Measurements from ENCODE around the gene TPM3. TPM values are rescaled to one million over a fixed set of nuclear protein-coding genes. Genes with fewer than 3 reads are reported as not detected.
A peak's percentile ranks its signal among the peaks of the same experiment; 100 is the strongest.

Gene TPM3
- total RNA-seq, 1 donor from 2014 or later: 364 TPM

DNA sequence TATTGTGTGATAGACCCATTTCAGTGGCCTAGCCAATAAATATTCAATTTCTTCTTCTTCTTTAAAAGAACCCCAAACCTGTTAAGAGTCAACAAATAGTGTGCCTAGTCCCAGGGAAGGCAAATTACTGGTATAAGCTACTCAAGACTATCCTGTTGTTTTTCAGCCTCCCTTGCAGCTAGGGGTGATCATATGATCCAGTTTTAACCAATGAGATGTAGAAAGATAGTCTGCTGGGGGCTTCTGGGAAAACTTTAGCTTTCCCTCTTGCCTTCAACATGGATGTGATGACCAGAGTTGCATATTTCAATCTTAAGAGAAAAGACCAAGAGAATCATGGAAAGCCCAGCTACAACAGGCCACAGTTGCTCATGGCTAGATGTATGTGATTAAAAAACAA, 32.3 kb downstream of the TPM3 start:
- H3K9me3 Mint-ChIP-seq: peaks cover 4% of the 10 kb centered on the region
- no peaks in the 10 kb centered on the region for H3K27me3 Mint-ChIP-seq (ENCODE audit: low read depth)
- TF ChIP-seq, protein P1, sequence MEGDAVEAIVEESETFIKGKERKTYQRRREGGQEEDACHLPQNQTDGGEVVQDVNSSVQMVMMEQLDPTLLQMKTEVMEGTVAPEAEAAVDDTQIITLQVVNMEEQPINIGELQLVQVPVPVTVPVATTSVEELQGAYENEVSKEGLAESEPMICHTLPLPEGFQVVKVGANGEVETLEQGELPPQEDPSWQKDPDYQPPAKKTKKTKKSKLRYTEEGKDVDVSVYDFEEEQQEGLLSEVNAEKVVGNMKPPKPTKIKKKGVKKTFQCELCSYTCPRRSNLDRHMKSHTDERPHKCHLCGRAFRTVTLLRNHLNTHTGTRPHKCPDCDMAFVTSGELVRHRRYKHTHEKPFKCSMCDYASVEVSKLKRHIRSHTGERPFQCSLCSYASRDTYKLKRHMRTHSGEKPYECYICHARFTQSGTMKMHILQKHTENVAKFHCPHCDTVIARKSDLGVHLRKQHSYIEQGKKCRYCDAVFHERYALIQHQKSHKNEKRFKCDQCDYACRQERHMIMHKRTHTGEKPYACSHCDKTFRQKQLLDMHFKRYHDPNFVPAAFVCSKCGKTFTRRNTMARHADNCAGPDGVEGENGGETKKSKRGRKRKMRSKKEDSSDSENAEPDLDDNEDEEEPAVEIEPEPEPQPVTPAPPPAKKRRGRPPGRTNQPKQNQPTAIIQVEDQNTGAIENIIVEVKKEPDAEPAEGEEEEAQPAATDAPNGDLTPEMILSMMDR (conservative IDR thresholded peaks at IDR 0.05): no peak
- peaks cover 32% of the 10 kb centered on the region for H3K4me1 Mint-ChIP-seq
- H3K27ac Mint-ChIP-seq (ENCODE audit: unreplicated experiment): no peak overlapping the region
- no peak overlapping the region for H3K4me3 Mint-ChIP-seq
- no peak for DNase-seq (ENCODE audit: low read depth, low spot score)
- peaks cover 49% of the 10 kb centered on the region for H3K36me3 Mint-ChIP-seq (ENCODE audit: low read depth)

DNA sequence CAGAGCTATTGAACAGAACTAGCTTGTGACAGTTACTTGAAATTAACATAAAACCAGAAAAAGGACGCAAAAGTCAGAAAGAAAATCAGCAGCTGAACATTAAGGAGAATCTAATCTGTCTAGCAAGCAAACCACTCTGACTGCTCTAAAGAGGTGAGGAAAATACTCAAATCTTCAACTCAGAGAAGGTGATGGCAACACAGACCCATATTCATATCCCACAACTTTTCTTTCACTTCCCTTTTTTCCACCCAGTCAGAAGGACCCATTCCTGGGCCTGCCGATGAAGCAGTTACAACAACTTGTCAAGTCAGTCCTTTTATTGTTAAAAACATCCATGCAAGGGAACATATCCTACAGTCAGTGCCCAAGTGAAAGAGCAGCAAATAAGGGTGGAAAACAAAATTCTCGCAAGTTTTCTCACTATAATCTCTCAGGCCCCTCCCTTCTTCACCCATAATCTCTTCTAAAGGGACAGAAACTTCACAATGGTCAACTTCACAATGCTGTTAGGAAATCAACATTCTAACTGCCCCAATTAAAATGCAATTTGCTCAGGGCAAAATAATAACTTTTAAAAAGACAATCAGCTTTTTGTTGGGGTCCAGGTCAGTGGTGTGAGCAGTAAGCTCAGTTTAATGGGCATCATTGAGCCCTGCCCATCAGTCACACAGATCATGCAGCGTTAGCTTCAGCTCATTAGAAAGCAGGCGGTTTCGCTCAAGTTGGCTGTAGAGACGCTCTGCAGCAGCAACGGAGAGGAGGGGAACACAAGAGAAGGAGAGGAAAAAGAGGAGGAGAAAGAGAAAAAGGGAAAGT, 33.4 kb downstream of the TPM3 start:
- H3K9me3 Mint-ChIP-seq: peaks cover 4% of the 10 kb centered on the region
- H3K27ac Mint-ChIP-seq (ENCODE audit: unreplicated experiment): peak overlapping the region; percentile 72
- H3K4me3 Mint-ChIP-seq: peak overlapping the region; percentile 31
- no peak for DNase-seq (ENCODE audit: low read depth, low spot score)
- H3K4me1 Mint-ChIP-seq: peaks cover 32% of the 10 kb centered on the region
- H3K27me3 Mint-ChIP-seq (ENCODE audit: low read depth): no peaks in the 10 kb centered on the region
- TF ChIP-seq, protein P1 (conservative IDR thresholded peaks at IDR 0.05): no peak
- H3K36me3 Mint-ChIP-seq (ENCODE audit: low read depth): peaks cover 43% of the 10 kb centered on the region

DNA sequence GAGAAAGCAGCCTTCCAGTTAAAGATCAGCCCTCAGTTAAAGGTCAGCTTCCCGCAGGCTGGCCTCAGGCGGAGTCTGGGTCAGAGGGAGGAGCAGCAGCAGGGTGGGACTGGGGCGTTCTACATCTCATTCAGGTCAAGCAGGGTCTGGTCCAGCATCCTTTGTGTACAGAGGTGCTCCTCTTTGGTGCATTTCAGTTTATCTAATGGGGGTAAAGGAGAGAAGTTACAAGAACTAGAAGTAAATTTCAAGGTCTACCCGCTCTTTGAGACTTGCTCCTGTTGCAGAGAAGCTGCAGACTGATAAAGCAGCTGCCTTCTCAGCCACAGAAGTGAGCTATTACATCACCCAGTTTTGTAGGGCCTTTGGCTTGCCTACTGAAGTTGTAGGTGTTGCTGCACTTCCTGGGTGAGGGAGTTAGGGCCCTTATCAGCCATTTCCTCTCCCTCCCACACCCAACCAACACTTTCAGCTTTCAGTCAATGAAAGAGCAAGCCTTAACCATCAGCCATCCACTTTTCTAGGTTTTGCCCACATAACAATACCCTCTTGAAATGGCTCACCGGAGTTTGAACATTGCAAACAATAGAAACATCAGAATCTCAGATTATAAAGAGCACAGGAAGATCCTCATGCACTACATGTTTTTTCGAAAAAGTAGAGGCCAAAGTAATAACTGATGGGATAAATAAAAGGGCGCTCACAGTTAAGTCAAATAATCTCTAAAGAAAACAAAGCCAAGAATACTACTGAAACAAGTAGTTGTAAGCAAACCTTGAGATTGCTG, 34.2 kb downstream of the TPM3 start:
- Mint-ChIP-seq H3K36me3 (ENCODE audit: low read depth) (peaks cover 35% of the 10 kb centered on the region), H3K4me3 (peak overlapping the region; percentile 31)
- peak; percentile 18 for DNase-seq (ENCODE audit: low read depth, low spot score)

DNA sequence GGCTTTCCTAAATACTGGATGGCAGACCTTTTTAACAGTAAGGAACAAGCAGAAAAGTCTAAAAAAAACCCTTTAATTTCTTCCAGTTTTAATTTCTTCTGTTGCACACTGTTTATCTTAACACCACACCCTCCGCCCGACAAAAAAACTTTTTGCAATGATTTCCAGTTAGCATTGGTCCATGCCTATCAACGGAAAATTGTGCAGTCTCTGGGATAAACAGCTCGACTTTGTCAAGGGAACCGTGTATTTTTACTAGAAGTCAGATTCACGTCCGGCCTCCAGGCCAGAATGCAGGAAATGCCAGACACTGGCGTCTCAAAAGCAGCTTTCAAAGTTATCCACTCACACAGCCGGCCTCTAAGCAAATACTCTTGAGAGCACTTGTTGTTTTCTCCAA, 36.6 kb downstream of the TPM3 start:
- TF ChIP-seq, protein P1 (conservative IDR thresholded peaks at IDR 0.05): no peak
- H3K4me1 Mint-ChIP-seq: peaks cover 32% of the 10 kb centered on the region
- peaks cover 26% of the 10 kb centered on the region for H3K36me3 Mint-ChIP-seq (ENCODE audit: low read depth)
- no peak for DNase-seq (ENCODE audit: low read depth, low spot score)
- H3K4me3 Mint-ChIP-seq: no peak overlapping the region
- no peak overlapping the region for H3K27ac Mint-ChIP-seq (ENCODE audit: unreplicated experiment)
- peaks cover 2% of the 10 kb centered on the region for H3K9me3 Mint-ChIP-seq
- no peaks in the 10 kb centered on the region for H3K27me3 Mint-ChIP-seq (ENCODE audit: low read depth)

More for the DNA sequence above, 34.2 kb downstream of the TPM3 start:
- Mint-ChIP-seq H3K27ac (ENCODE audit: unreplicated experiment) (peak overlapping the region; percentile 72), H3K27me3 (ENCODE audit: low read depth) (no peaks in the 10 kb centered on the region), H3K9me3 (peaks cover 4% of the 10 kb centered on the region), H3K4me1 (peaks cover 32% of the 10 kb centered on the region)
- TF ChIP-seq, protein P1 (conservative IDR thresholded peaks at IDR 0.05): no peak

DNA sequence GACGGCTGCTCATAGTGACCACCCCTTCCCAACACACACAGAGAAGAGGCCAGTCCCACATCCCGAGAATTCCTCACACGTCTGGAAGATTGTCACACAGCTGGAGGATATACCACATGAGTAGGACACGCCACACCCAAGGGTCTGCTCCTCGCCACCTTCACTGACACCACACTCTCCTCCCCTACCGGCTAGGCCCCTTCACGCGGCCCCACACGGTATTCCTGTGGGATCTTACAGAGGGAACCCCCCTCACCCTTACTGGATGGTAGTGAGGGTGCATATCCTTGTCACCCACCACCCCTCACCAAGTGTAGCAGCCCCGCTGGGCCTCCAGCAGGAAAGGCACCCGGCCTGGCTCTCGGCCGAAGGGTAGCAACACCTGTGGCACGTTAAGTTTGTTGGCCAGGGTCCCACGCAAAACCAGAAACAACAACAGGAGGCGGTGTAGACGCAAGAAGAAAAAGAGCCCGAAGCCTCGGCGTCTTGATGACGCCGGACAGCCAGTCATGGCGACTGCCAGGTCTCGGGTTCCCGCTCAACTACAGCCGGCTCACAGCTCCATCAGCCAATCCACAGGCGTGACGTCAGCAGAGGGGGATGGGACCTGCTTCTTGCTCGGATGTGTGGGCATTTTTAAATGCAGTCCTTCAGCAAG, 37.2 kb downstream of the TPM3 start, which contains the start of gene NUP210L:
Gene NUP210L, minus strand, starts transcription at position 540 of the 658 bp plus-strand sequence.
- no peaks in the 10 kb centered on the region for H3K9me3 Mint-ChIP-seq
- peaks cover 32% of the 10 kb centered on the region for H3K4me1 Mint-ChIP-seq
- no peaks in the 10 kb centered on the region for H3K27me3 Mint-ChIP-seq (ENCODE audit: low read depth)
- TF ChIP-seq, protein P1 (conservative IDR thresholded peaks at IDR 0.05): no peak
- no peak for DNase-seq (ENCODE audit: low read depth, low spot score)
- peaks cover 22% of the 10 kb centered on the region for H3K36me3 Mint-ChIP-seq (ENCODE audit: low read depth)
- H3K4me3 Mint-ChIP-seq: no peak within 1 kb of the TSS
- no peak within 1 kb of the TSS for H3K27ac Mint-ChIP-seq (ENCODE audit: unreplicated experiment)

Measured in neural crest cell (in vitro differentiated cells).